Fibroblast of the aortic adventitia (primary cell): ENCODE results near the gene STK10. TPM values are rescaled to one million over a fixed set of nuclear protein-coding genes. Genes with fewer than 3 reads are reported as not detected.

Experiments used
- total RNA-seq: library from RNA; depleted of rRNA; stranded (reverse); fragments of >200 nt; gene quantifications from 2 replicates; pipeline ENCODE4 v1.2.3, GENCODE V29; 2012; ENCODE audit warnings: low replicate concordance

Gene STK10
- total RNA-seq, 1 donor, result 16.0 TPM

Other genes with a start within 250 kb of the STK10 start
- 64.8 and 68.4 TPM in 2 replicates for gene FBXW11, start 181.6 kb downstream of the STK10 start, total RNA-seq
- gene EFCAB9, start 5.9 kb upstream of the STK10 start, total RNA-seq, result not detected in 2 replicates
- gene UBTD2, start 95.5 kb upstream of the STK10 start, total RNA-seq, result 21.5 and 28.4 TPM in 2 replicates